K562 (cell line): ENCODE results near the gene HIVEP3. TPM values are rescaled to one million over a fixed set of nuclear protein-coding genes. Genes with fewer than 3 reads are reported as not detected.

Experiments used
- FOXJ2 ChIP-seq: fragments of 200-800 bp; sonication (Bioruptor generic); IDR thresholded peaks from 2 replicates; pipeline ENCODE4 v1.6.1; 2016; ENCODE audit warnings: missing genetic modification characterization, missing compliant biosample characterization
- HDAC2 ChIP-seq: fragments of 450-650 bp; IDR thresholded peaks from 2 replicates; pipeline ENCODE4 v1.6.1; 2016; ENCODE audit warnings: mild to moderate bottlenecking
- HMGN3 ChIP-seq: IDR thresholded peaks from 2 replicates; pipeline ENCODE4 v1.6.1; 2011; ENCODE audit warnings: borderline replicate concordance, low read depth, mild to moderate bottlenecking, mixed read lengths, low read length; ENCODE audit not compliant: insufficient read length; ENCODE audit errors: extremely low read depth
- HOXB6 ChIP-seq: fragments of 250-450 bp; sonication (Bioruptor Pico); IDR thresholded peaks from 2 replicates; pipeline ENCODE4 v1.5.1; 2022; ENCODE audit warnings: mild to moderate bottlenecking, borderline replicate concordance
- ILF3 ChIP-seq: fragments of 450-650 bp; IDR thresholded peaks from 2 replicates; pipeline ENCODE4 v1.6.1; 2018; ENCODE audit warnings: antibody characterized with exemption, mild to moderate bottlenecking, moderate library complexity, borderline replicate concordance
- JUND ChIP-seq, 2 experiments: IDR thresholded peaks; 2 replicates in 1 of 2; 3 replicates in 1 of 2; pipeline ENCODE4 v1.6.1; 2011; ENCODE audit warnings: borderline replicate concordance in 2 of 2, low read depth in 2 of 2, low read length in 2 of 2, improper control_type of control experiment in 1 of 2, missing biosample characterization in 1 of 2, missing genetic modification characterization in 1 of 2, missing genetic modification reagents in 1 of 2
- NR1H2 ChIP-seq: sonication (generic); formaldehyde crosslinking; IDR thresholded peaks from 2 replicates; pipeline ENCODE4 v1.4.0; 2020; ENCODE audit warnings: mild to moderate bottlenecking, missing genetic modification reagents
- PHF8 ChIP-seq: fragments of 200-600 bp; sonication (generic); IDR thresholded peaks from 2 replicates; pipeline ENCODE4 v1.6.1; 2012; ENCODE audit warnings: mixed run types, mild to moderate bottlenecking, inconsistent platforms, low read length, moderate library complexity, borderline replicate concordance
- POU5F1 ChIP-seq: fragments of 150-350 bp; IDR thresholded peaks from 2 replicates; pipeline ENCODE4 v1.6.1; 2014; ENCODE audit warnings: borderline replicate concordance, low read length, low read depth, mild to moderate bottlenecking; ENCODE audit not compliant: partially characterized antibody
- SIX5 ChIP-seq, 2 experiments: IDR thresholded peaks; 2 replicates each; pipeline ENCODE4 v1.6.1; 2011; ENCODE audit warnings: low read length in 2 of 2, borderline replicate concordance in 1 of 2, low read depth in 1 of 2, mild to moderate bottlenecking in 1 of 2, moderate library complexity in 1 of 2; ENCODE audit not compliant: insufficient read depth in 1 of 2
- SMAD3 ChIP-seq: fragments of 450-650 bp; formaldehyde crosslinking; conservative IDR thresholded peaks from 2 replicates; pipeline ENCODE4 v1.4.0; 2020; ENCODE audit warnings: mild to moderate bottlenecking
- SP1 ChIP-seq: sonication (generic); formaldehyde crosslinking; IDR thresholded peaks from 2 replicates; pipeline ENCODE4 v1.8.1; 2022; ENCODE audit warnings: mild to moderate bottlenecking, missing genetic modification reagents
- ZNF140 ChIP-seq: fragments of 250-450 bp; sonication (Bioruptor Pico); IDR thresholded peaks from 2 replicates; pipeline ENCODE4 v1.8.0; 2021; ENCODE audit warnings: moderate library complexity, mild to moderate bottlenecking, inconsistent platforms
- ZSCAN29 ChIP-seq: fragments of 450-650 bp; IDR thresholded peaks from 2 replicates; pipeline ENCODE4 v1.6.1; 2017
- ZSCAN32 ChIP-seq: fragments of 450-650 bp; formaldehyde crosslinking; IDR thresholded peaks from 2 replicates; pipeline ENCODE4 v1.4.0; 2020; ENCODE audit warnings: mild to moderate bottlenecking, moderate library complexity
- polyA plus RNA-seq, 8 experiments: library from polyadenylated mRNA; depleted of rRNA in 4 of 8; stranded (reverse) in 5 of 8; unstranded in 3 of 8; fragments of >200 nt; fragmentation: Nextera tagmentation in 2 of 8; fragmentation: Illumina TruSeq in 1 of 8; extraction: Ambion mirVana in 2 of 8; extraction: Trizol in 1 of 8; gene quantifications; 2 replicates each; pipeline versions ENCODE4 v1.2.1 to v1.2.3, GENCODE V29; 2011 to 2014; ENCODE audit warnings: inconsistent platforms in 1 of 8, missing spikeins in 1 of 8
- total RNA-seq, 7 experiments: library from RNA; depleted of rRNA in 6 of 7; stranded (reverse); fragments of >200 nt in 6 of 7; fragmentation: Illumina TruSeq in 2 of 7; extraction: Trizol in 2 of 7; gene quantifications; 2 replicates each; pipeline versions ENCODE4 v1.2.1 to v1.2.3, GENCODE V29; 2011 to 2021; ENCODE audit warnings: low replicate concordance in 1 of 7
- TF ChIP-seq, protein P1 (sequence below): sonication (generic); formaldehyde crosslinking; IDR thresholded peaks from 2 replicates; pipeline ENCODE4 v1.8.1; 2023; ENCODE audit warnings: missing genetic modification reagents, mild to moderate bottlenecking, borderline replicate concordance
- TF ChIP-seq, protein P2 (sequence below): sonication (generic); formaldehyde crosslinking; IDR thresholded peaks from 2 replicates; pipeline ENCODE4 v1.8.0; 2022; ENCODE audit warnings: missing genetic modification reagents, mild to moderate bottlenecking, borderline replicate concordance
- TF ChIP-seq, protein P3 (sequence below), 2 experiments: IDR thresholded peaks; 2 replicates each; pipeline ENCODE4 v1.6.1; 2012; ENCODE audit warnings: improper control_type of control experiment in 2 of 2, low read depth in 2 of 2, low read length in 2 of 2, borderline replicate concordance in 1 of 2

HIVEP3 gene
- total and polyA plus RNA-seq, 9 of the 15 experiments (the other 6 are each of a cell fraction or from before 2014, with no cell fraction given): 0.09 to 0.58 (median 0.34) TPM; not detected in 1

DNA sequence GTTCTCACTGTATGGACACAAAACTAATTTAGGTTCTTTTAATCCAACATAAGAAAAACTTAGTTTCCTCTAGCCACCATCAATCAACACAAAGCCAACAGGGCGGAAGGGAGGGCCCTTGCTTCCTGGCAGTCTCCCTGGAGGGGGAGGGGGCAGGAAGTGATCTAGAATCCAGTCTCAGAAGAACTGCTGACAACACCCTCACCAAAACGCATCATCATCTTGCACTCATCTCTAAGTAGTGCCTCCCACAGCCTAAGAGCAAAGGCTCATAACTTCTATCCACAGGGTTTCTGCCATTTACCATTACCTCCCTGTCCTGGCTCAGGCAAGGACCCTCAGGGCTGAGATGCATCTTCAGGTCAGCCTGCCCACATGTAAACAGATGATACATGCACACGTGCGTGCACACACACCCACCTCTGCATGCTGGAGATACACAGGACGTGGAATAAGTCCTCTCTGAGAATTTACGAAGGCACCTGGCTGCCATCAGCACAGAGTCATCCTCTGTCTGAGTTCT lies 20.5 kb downstream of the HIVEP3 start (continued):
- TF ChIP-seq, protein P1, sequence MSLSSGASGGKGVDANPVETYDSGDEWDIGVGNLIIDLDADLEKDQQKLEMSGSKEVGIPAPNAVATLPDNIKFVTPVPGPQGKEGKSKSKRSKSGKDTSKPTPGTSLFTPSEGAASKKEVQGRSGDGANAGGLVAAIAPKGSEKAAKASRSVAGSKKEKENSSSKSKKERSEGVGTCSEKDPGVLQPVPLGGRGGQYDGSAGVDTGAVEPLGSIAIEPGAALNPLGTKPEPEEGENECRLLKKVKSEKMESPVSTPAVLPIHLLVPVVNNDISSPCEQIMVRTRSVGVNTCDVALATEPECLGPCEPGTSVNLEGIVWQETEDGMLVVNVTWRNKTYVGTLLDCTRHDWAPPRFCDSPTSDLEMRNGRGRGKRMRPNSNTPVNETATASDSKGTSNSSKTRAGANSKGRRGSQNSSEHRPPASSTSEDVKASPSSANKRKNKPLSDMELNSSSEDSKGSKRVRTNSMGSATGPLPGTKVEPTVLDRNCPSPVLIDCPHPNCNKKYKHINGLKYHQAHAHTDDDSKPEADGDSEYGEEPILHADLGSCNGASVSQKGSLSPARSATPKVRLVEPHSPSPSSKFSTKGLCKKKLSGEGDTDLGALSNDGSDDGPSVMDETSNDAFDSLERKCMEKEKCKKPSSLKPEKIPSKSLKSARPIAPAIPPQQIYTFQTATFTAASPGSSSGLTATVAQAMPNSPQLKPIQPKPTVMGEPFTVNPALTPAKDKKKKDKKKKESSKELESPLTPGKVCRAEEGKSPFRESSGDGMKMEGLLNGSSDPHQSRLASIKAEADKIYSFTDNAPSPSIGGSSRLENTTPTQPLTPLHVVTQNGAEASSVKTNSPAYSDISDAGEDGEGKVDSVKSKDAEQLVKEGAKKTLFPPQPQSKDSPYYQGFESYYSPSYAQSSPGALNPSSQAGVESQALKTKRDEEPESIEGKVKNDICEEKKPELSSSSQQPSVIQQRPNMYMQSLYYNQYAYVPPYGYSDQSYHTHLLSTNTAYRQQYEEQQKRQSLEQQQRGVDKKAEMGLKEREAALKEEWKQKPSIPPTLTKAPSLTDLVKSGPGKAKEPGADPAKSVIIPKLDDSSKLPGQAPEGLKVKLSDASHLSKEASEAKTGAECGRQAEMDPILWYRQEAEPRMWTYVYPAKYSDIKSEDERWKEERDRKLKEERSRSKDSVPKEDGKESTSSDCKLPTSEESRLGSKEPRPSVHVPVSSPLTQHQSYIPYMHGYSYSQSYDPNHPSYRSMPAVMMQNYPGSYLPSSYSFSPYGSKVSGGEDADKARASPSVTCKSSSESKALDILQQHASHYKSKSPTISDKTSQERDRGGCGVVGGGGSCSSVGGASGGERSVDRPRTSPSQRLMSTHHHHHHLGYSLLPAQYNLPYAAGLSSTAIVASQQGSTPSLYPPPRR (CRISPR knock-in tag): no peak
- TF ChIP-seq ZSCAN32 (CRISPR knock-in tag) (no peak), ZSCAN29 (no peak), ZNF140 (CRISPR knock-in tag) (no peak), HOXB6 (CRISPR knock-in tag) (no peak), NR1H2 (CRISPR knock-in tag) (no peak), SMAD3 (CRISPR knock-in tag) (no peak), SIX5 (IDR thresholded peaks at IDR 0.05; ENCODE audit: borderline replicate concordance in 1 of 2, insufficient read depth in 1 of 2, low read depth in 1 of 2, low read length in 2 of 2) (no peak), JUND (IDR thresholded peaks at IDR 0.05; ENCODE audit: borderline replicate concordance, low read depth, low read length) (0 out of 2 replicates have a peak, but pooled peaks have one; percentile 18), JUND (tag; IDR thresholded peaks at IDR 0.05; ENCODE audit: borderline replicate concordance, low read depth, low read length) (peak; percentile 18; the same call in 1 of the 3 replicates), SP1 (CRISPR knock-in tag) (no peak), ILF3 (no peak), POU5F1 (no peak), FOXJ2 (tag) (no peak), HMGN3 (no peak), PHF8 (no peak), HDAC2 (no peak)
- TF ChIP-seq, protein P2, sequence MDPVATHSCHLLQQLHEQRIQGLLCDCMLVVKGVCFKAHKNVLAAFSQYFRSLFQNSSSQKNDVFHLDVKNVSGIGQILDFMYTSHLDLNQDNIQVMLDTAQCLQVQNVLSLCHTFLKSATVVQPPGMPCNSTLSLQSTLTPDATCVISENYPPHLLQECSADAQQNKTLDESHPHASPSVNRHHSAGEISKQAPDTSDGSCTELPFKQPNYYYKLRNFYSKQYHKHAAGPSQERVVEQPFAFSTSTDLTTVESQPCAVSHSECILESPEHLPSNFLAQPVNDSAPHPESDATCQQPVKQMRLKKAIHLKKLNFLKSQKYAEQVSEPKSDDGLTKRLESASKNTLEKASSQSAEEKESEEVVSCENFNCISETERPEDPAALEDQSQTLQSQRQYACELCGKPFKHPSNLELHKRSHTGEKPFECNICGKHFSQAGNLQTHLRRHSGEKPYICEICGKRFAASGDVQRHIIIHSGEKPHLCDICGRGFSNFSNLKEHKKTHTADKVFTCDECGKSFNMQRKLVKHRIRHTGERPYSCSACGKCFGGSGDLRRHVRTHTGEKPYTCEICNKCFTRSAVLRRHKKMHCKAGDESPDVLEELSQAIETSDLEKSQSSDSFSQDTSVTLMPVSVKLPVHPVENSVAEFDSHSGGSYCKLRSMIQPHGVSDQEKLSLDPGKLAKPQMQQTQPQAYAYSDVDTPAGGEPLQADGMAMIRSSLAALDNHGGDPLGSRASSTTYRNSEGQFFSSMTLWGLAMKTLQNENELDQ: no peak
- TF ChIP-seq, protein P3, sequence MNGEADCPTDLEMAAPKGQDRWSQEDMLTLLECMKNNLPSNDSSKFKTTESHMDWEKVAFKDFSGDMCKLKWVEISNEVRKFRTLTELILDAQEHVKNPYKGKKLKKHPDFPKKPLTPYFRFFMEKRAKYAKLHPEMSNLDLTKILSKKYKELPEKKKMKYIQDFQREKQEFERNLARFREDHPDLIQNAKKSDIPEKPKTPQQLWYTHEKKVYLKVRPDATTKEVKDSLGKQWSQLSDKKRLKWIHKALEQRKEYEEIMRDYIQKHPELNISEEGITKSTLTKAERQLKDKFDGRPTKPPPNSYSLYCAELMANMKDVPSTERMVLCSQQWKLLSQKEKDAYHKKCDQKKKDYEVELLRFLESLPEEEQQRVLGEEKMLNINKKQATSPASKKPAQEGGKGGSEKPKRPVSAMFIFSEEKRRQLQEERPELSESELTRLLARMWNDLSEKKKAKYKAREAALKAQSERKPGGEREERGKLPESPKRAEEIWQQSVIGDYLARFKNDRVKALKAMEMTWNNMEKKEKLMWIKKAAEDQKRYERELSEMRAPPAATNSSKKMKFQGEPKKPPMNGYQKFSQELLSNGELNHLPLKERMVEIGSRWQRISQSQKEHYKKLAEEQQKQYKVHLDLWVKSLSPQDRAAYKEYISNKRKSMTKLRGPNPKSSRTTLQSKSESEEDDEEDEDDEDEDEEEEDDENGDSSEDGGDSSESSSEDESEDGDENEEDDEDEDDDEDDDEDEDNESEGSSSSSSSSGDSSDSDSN (IDR thresholded peaks at IDR 0.05; ENCODE audit: borderline replicate concordance in 1 of 2, low read depth in 2 of 2, low read length in 2 of 2): no peak
